Endothelial cell of umbilical vein (primary cell): ENCODE results near the gene MYL3. TPM values are rescaled to one million over a fixed set of nuclear protein-coding genes. Genes with fewer than 3 reads are reported as not detected.
"Not testable (repeated sequence)": the region's sequence is repeated elsewhere in the genome, so short reads cannot be mapped to it uniquely, and the experiment has no call there.

Experiments used
- BruUV-seq: library from RNA; stranded (reverse); fragments of 400-500 nt; replicated peaks from 2 replicates; lab custom pipeline; 2021; lab: Mats Ljungman, UMichigan
- CTCF ChIA-PET: fragments of 300-600, 350-600 bp; sonication (Branson Sonifier 250); formaldehyde crosslinking; loops from one replicate; lab custom pipeline; 2021; ENCODE audit warnings: antibody characterized with exemption, inconsistent platforms; lab: Charles Lee
- POLR2A ChIA-PET: fragments of 300-600, 350-600 bp; sonication (Branson Sonifier 250); formaldehyde crosslinking; loops from one replicate; lab custom pipeline; 2021; ENCODE audit warnings: antibody characterized with exemption, inconsistent platforms; lab: Charles Lee
- DNase-seq: peaks from one replicate; pipeline ENCODE4 v3.0.0-alpha.2; 2011; ENCODE audit warnings: low read depth, low spot score
- FAIRE-seq: peaks from 2 replicates; lab custom pipeline; 2011; peaks lifted over from hg19 to GRCh38; lab: Jason Lieb, UNC
- H2AFZ ChIP-seq: 2 replicates; pipeline ENCODE4 v1.6.0; 2012; ENCODE audit warnings: low read depth, low read length, control low read depth, inconsistent platforms
- H3K27ac ChIP-seq: 2 replicates; pipeline ENCODE4 v1.5.1; 2011; ENCODE audit warnings: low read depth, mild to moderate bottlenecking, control low read depth, low read length, moderate library complexity; ENCODE audit not compliant: insufficient read depth
- H3K27me3 ChIP-seq, 2 experiments: 2 replicates each; pipeline versions ENCODE4 v1.6.0 to v1.6.1; 2011; ENCODE audit warnings: low read length in 2 of 2, mixed read lengths in 1 of 2; ENCODE audit not compliant: control insufficient read depth in 2 of 2, insufficient read depth in 2 of 2
- H3K36me3 ChIP-seq, 2 experiments: 2 replicates in 1 of 2; 3 replicates in 1 of 2; pipeline ENCODE4 v1.5.1; 2011; ENCODE audit warnings: low read length in 2 of 2, mild to moderate bottlenecking in 1 of 2, moderate library complexity in 1 of 2; ENCODE audit not compliant: control insufficient read depth in 2 of 2, insufficient read depth in 2 of 2; ENCODE audit errors: extremely low read depth in 1 of 2
- H3K4me1 ChIP-seq: 3 replicates; pipeline ENCODE4 v1.5.1; 2011; ENCODE audit warnings: mild to moderate bottlenecking, low read length; ENCODE audit not compliant: control insufficient read depth, insufficient read depth; ENCODE audit errors: extremely low read depth
- H3K4me2 ChIP-seq: 2 replicates; pipeline ENCODE4 v1.6.1; 2011; ENCODE audit warnings: low read length, control low read depth, mixed read lengths; ENCODE audit not compliant: insufficient read depth
- H3K4me3 ChIP-seq, 3 experiments: fragments of 200-600 bp in 1 of 3; sonication (generic), shearing (Covaris generic) in 1 of 3; replicated peaks in 1 of 3; 2 replicates each; pipeline ENCODE4 v1.5.1; 2011 to 2016; ENCODE audit warnings: control low read depth in 3 of 3, low read length in 3 of 3, mild to moderate bottlenecking in 2 of 3, inconsistent platforms in 1 of 3, low read depth in 1 of 3, moderate library complexity in 1 of 3; ENCODE audit not compliant: insufficient read depth in 1 of 3
- H3K79me2 ChIP-seq: 2 replicates; pipeline ENCODE4 v1.6.0; 2012; ENCODE audit warnings: low read length, inconsistent platforms; ENCODE audit not compliant: control insufficient read depth, insufficient read depth
- H3K9ac ChIP-seq: replicated peaks from 2 replicates; pipeline ENCODE3; 2011; ENCODE audit warnings: low read length, control low read depth; ENCODE audit not compliant: insufficient read depth; ENCODE audit errors: extremely low read depth
- H3K9me1 ChIP-seq: replicated peaks from 3 replicates; pipeline ENCODE4 v1.6.0; 2011; ENCODE audit warnings: mild to moderate bottlenecking, low read length; ENCODE audit not compliant: control insufficient read depth, insufficient read depth; ENCODE audit errors: extremely low read depth
- H3K9me3 ChIP-seq: replicated peaks from 2 replicates; pipeline ENCODE4 v1.5.1; 2012; ENCODE audit warnings: low read length, inconsistent platforms; ENCODE audit not compliant: control insufficient read depth, insufficient read depth
- H4K20me1 ChIP-seq: replicated peaks from 2 replicates; pipeline ENCODE3; 2011; ENCODE audit warnings: mild to moderate bottlenecking, low read length; ENCODE audit not compliant: control insufficient read depth, insufficient read depth; ENCODE audit errors: extremely low read depth
- EZH2 ChIP-seq: IDR thresholded peaks from 2 replicates; pipeline ENCODE4 v1.6.1; 2012; ENCODE audit warnings: borderline replicate concordance, low read depth, mild to moderate bottlenecking, moderate library complexity, low read length, inconsistent platforms; ENCODE audit not compliant: severe bottlenecking
- FOS ChIP-seq: IDR thresholded peaks from 2 replicates; pipeline ENCODE4 v1.6.1; 2011; ENCODE audit warnings: mild to moderate bottlenecking, low read length, moderate library complexity, borderline replicate concordance; ENCODE audit not compliant: insufficient read depth
- GATA2 ChIP-seq: IDR thresholded peaks from 2 replicates; pipeline ENCODE4 v1.7.0; 2011; ENCODE audit warnings: low read depth, mild to moderate bottlenecking, moderate library complexity, mixed read lengths, low read length; ENCODE audit not compliant: insufficient read length, insufficient read depth
- JUN ChIP-seq: IDR thresholded peaks from 2 replicates; pipeline ENCODE4 v1.6.1; 2011; ENCODE audit warnings: borderline replicate concordance, low read depth; ENCODE audit not compliant: insufficient read length, insufficient read depth
- MYC ChIP-seq: IDR thresholded peaks from one replicate; pipeline ENCODE4 v1.6.1; 2011; ENCODE audit warnings: mild to moderate bottlenecking, low read depth, low read length
- POLR2A ChIP-seq: IDR thresholded peaks from 2 replicates; pipeline ENCODE4 v1.6.1; 2012; ENCODE audit warnings: low read depth, mild to moderate bottlenecking, control low read depth, low read length
- POLR2AphosphoS5 ChIP-seq: IDR thresholded peaks from 2 replicates; pipeline ENCODE4 v1.6.1; 2012; ENCODE audit warnings: low read depth, mild to moderate bottlenecking, control low read depth, low read length, moderate library complexity; ENCODE audit not compliant: insufficient read depth
- dilution Hi-C: fragments of 300-500 bp; cut with MboI; formaldehyde crosslinking; loops from one replicate; pipeline ENCODE4 v1.15.0; 2019; ENCODE audit warnings: low sequenced_read_pairs; ENCODE audit not compliant: extremely low pct_ligation_motif_present
- intact Hi-C: fragments of 100-400 bp; cut with micrococcal nuclease; formaldehyde crosslinking; loops from one replicate; pipeline ENCODE4 v1.10.0; 2022
- polyA plus RNA-seq, 4 experiments: library from polyadenylated mRNA; depleted of rRNA in 3 of 4; stranded (reverse) in 3 of 4; unstranded in 1 of 4; fragments of >200 nt; gene quantifications; 2 replicates each; pipeline versions ENCODE4 v1.2.1 to v1.2.3, GENCODE V29; 2011 to 2012; ENCODE audit warnings: missing spikeins in 1 of 4
- total RNA-seq: library from RNA; stranded (reverse); gene quantifications from 2 replicates; pipeline ENCODE4 v1.2.3, GENCODE V29; 2021
- TF ChIP-seq, protein P1 (sequence below): IDR thresholded peaks from 2 replicates; pipeline ENCODE4 v1.6.1; 2011; ENCODE audit not compliant: insufficient read depth, insufficient read length
- TF ChIP-seq, protein P2 (sequence below), 2 donors: IDR thresholded peaks; 1 replicate in 1 of 2; 2 replicates in 1 of 2; pipeline ENCODE4 v1.5.1; 2011; ENCODE audit warnings: low read length in 2 of 2, mild to moderate bottlenecking in 2 of 2, moderate library complexity in 2 of 2, control low read depth in 1 of 2, inconsistent platforms in 1 of 2, low read depth in 1 of 2; ENCODE audit not compliant: insufficient read depth in 1 of 2; ENCODE audit errors: extremely low read depth in 1 of 2

The MYL3 gene
- total and polyA plus RNA-seq, 2 donors (not counting 3 experiments of a cell fraction or from before 2014, with no cell fraction given): not detected

DNA sequence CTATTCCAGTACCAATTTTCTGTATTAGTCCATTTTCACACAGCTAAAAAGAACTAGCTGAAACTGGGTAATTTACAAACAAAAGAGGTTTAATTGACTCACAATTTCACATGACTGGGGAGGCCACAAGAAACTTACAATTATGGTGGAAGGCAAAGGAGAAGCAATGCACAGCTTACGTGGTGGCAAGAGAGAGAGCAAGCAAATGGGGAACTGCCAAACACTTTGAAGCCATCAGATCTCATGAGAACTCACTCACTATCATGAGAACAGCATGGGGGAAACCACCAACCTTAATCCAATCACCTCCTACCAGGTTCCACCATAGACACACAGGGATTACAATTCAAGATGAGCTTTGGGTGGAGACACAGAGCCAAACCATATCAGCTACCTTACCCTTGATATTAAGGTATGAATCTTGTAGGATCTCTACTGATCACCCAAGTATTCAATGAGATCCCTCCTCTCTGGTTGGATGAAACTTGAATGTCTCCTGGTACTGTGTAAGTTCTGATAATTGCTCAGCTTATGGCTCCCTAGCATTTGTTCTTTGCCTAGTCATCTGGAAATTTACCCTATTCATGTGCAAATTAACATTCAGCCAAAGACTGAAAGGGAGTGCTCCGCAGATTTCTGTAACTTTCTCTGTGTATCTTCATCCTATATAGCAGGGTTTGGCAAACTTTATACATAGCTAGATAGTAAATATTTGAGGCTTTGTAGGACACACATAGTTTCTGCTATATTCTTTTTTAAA lies 38.9 kb downstream of the MYL3 start:
- H3K4me2 ChIP-seq: no peak overlapping the region
- no peak overlapping the region for H3K9ac ChIP-seq
- no peaks in the 10 kb centered on the region for H4K20me1 ChIP-seq
- H3K36me3 ChIP-seq: no peaks in the 10 kb centered on the region
- H3K9me3 ChIP-seq: no peaks in the 10 kb centered on the region
- H3K27ac ChIP-seq: no peak overlapping the region
- ChIA-PET CTCF (no interaction called here), POLR2A (no interaction called here)
- intact Hi-C loops: no loop called here
- no peaks in the 10 kb centered on the region for H3K79me2 ChIP-seq
- no peak for FAIRE-seq
- dilution Hi-C loops: no loop called here
- H3K27me3 ChIP-seq: peaks cover 8 to 13% of the 10 kb centered on the region in 2 experiments
- H3K4me3 ChIP-seq: no peak overlapping the region
- DNase-seq: no peak
- no peaks in the 10 kb centered on the region for H3K9me1 ChIP-seq
- TF ChIP-seq JUN: no peak
- TF ChIP-seq, protein P1, sequence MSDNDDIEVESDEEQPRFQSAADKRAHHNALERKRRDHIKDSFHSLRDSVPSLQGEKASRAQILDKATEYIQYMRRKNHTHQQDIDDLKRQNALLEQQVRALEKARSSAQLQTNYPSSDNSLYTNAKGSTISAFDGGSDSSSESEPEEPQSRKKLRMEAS: no peak
- TF ChIP-seq POLR2AphosphoS5: no peak
- TF ChIP-seq MYC: no peak
- TF ChIP-seq GATA2: no peak
- TF ChIP-seq, protein P2, sequence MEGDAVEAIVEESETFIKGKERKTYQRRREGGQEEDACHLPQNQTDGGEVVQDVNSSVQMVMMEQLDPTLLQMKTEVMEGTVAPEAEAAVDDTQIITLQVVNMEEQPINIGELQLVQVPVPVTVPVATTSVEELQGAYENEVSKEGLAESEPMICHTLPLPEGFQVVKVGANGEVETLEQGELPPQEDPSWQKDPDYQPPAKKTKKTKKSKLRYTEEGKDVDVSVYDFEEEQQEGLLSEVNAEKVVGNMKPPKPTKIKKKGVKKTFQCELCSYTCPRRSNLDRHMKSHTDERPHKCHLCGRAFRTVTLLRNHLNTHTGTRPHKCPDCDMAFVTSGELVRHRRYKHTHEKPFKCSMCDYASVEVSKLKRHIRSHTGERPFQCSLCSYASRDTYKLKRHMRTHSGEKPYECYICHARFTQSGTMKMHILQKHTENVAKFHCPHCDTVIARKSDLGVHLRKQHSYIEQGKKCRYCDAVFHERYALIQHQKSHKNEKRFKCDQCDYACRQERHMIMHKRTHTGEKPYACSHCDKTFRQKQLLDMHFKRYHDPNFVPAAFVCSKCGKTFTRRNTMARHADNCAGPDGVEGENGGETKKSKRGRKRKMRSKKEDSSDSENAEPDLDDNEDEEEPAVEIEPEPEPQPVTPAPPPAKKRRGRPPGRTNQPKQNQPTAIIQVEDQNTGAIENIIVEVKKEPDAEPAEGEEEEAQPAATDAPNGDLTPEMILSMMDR (IDR thresholded peaks at IDR 0.05; ENCODE audit: extremely low read depth in 1 of 2, insufficient read depth in 1 of 2, low read depth in 1 of 2, low read length in 2 of 2): no peak
- no peak for TF ChIP-seq EZH2
- no peak for TF ChIP-seq POLR2A
- no peak for TF ChIP-seq FOS
- no TSS peak for BruUV-seq
- no peaks in the 10 kb centered on the region for H3K4me1 ChIP-seq
- no peak overlapping the region for H2AFZ ChIP-seq

DNA sequence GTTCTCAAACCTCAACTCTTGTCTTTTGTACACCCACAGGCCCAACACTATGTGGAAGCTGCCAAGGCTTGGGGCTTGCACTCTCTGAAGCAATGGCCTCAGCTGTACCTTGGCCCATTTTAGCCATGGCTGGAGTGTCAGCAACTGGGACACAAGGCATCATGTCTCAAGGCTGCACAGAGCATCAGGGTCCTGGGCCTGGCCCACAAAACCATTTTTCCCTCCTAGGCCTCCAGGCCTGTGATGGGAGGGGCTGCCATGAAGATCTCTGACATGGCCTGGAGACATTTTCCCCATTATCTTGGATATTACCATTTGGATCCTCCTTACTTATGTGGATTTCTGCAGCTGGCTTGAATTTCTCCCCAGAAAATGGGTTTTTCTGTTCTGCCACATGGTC lies 39.9 kb downstream of the MYL3 start:
- H3K9me3 ChIP-seq, H3K9me1 ChIP-seq, H3K4me3 ChIP-seq, H3K27ac ChIP-seq, CTCF ChIA-PET, DNase-seq, intact Hi-C loops, H3K79me2 ChIP-seq, H3K36me3 ChIP-seq, POLR2A ChIA-PET, H3K4me2 ChIP-seq, dilution Hi-C loops, H3K9ac ChIP-seq, H4K20me1 ChIP-seq, BruUV-seq, H3K4me1 ChIP-seq, H2AFZ ChIP-seq, FAIRE-seq: not testable (repeated sequence)
- peaks cover 5 to 13% of the 10 kb centered on the region in 2 experiments for H3K27me3 ChIP-seq
